Measurements from ENCODE around the gene NDFIP2. TPM values are rescaled to one million over a fixed set of nuclear protein-coding genes. Genes with fewer than 3 reads are reported as not detected.

The NDFIP2 gene
- total and polyA plus RNA-seq, 2 donors (not counting 3 experiments of a cell fraction or from before 2014, with no cell fraction given), result 7.9 to 18.5 TPM

DNA sequence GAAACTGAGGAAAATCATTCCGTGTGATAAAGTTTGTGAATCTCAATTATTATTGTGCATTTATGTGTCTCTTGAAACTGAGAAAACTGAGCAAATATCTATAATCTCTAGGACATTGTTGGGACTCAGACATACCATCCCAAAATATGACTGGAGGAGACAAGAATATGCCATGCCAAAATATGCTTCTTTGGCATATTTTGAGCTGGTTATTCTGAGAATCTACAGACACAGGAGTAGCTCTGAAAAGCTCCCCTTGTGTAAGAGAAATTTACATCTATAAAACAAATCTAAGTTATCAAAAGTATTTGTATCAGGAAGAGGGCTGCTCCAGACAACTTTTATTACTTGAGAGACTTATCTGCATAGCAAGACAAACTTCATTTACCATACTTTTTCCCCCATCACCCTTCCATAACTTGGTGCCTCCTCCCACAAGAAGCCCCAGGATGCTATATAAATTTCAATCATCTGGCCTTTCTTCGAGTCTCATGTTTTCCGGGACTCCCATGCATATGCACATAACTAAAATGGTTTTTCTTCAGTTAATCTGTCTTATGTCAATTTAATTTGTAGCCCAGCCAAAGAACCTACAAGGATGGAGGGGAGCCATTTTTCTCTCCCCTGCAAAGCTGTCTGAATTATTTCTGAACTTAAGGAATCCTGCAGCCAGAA lies 28.6 kb upstream of the NDFIP2 start:
- Histone ChIP-seq H3K4me1 (ENCODE audit: control insufficient read depth, extremely low read depth, insufficient read depth, low read length) (peaks cover 14% of the 10 kb centered on the region), H3K4me3 (replicated peaks in 1 of 3; ENCODE audit: insufficient read depth in 1 of 3, low read depth in 1 of 3, low read length in 3 of 3) (no peak overlapping the region), H3K9me3 (replicated peaks; ENCODE audit: control insufficient read depth, insufficient read depth, low read length) (no peaks in the 10 kb centered on the region), H3K79me2 (ENCODE audit: control insufficient read depth, insufficient read depth, low read length) (no peaks in the 10 kb centered on the region), H3K36me3 (ENCODE audit: control insufficient read depth in 2 of 2, extremely low read depth in 1 of 2, insufficient read depth in 2 of 2, low read length in 2 of 2) (no peaks in the 10 kb centered on the region), H3K9me1 (replicated peaks; ENCODE audit: control insufficient read depth, extremely low read depth, insufficient read depth, low read length) (no peaks in the 10 kb centered on the region), H3K4me2 (ENCODE audit: insufficient read depth, low read length) (no peak overlapping the region), H3K9ac (replicated peaks; ENCODE audit: extremely low read depth, insufficient read depth, low read length) (no peak overlapping the region), H3K27me3 (ENCODE audit: control insufficient read depth in 2 of 2, insufficient read depth in 2 of 2, low read length in 2 of 2) (no peaks in the 10 kb centered on the region), H3K27ac (ENCODE audit: insufficient read depth, low read depth, low read length) (no peak overlapping the region), H2AFZ (ENCODE audit: low read depth, low read length) (no peak overlapping the region), H4K20me1 (replicated peaks; ENCODE audit: control insufficient read depth, extremely low read depth, insufficient read depth, low read length) (no peaks in the 10 kb centered on the region)
- dilution Hi-C loops (cut with MboI; ENCODE audit: extremely low pct_ligation_motif_present, low sequenced_read_pairs), result no loop called here
- POLR2A ChIA-PET, result no interaction called here
- CTCF ChIA-PET, result interaction anchor here (1.3 to 1.8 kb wide), 3 partner anchors 28 to 89 kb away, joined by 4 to 15 read pairs (median 6); no protein-coding TSS in a partner anchor
- no TSS peak for BruUV-seq (replicated peaks)
- no peak for DNase-seq (ENCODE audit: low read depth, low spot score)
- TF ChIP-seq, protein P1, sequence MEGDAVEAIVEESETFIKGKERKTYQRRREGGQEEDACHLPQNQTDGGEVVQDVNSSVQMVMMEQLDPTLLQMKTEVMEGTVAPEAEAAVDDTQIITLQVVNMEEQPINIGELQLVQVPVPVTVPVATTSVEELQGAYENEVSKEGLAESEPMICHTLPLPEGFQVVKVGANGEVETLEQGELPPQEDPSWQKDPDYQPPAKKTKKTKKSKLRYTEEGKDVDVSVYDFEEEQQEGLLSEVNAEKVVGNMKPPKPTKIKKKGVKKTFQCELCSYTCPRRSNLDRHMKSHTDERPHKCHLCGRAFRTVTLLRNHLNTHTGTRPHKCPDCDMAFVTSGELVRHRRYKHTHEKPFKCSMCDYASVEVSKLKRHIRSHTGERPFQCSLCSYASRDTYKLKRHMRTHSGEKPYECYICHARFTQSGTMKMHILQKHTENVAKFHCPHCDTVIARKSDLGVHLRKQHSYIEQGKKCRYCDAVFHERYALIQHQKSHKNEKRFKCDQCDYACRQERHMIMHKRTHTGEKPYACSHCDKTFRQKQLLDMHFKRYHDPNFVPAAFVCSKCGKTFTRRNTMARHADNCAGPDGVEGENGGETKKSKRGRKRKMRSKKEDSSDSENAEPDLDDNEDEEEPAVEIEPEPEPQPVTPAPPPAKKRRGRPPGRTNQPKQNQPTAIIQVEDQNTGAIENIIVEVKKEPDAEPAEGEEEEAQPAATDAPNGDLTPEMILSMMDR (IDR thresholded peaks at IDR 0.05; ENCODE audit: extremely low read depth in 1 of 2, insufficient read depth in 1 of 2, low read depth in 1 of 2, low read length in 2 of 2), result no peak
- TF ChIP-seq MYC (IDR thresholded peaks at IDR 0.05; ENCODE audit: low read depth, low read length) (no peak), FOS (IDR thresholded peaks at IDR 0.05; ENCODE audit: borderline replicate concordance, insufficient read depth, low read length) (no peak), JUN (IDR thresholded peaks at IDR 0.05; ENCODE audit: borderline replicate concordance, insufficient read depth, insufficient read length, low read depth) (no peak), EZH2 (IDR thresholded peaks at IDR 0.05; ENCODE audit: borderline replicate concordance, low read depth, low read length, severe bottlenecking) (no peak), POLR2AphosphoS5 (IDR thresholded peaks at IDR 0.05; ENCODE audit: insufficient read depth, low read depth, low read length) (no peak), POLR2A (IDR thresholded peaks at IDR 0.05; ENCODE audit: low read depth, low read length) (no peak), GATA2 (IDR thresholded peaks at IDR 0.05; ENCODE audit: insufficient read depth, insufficient read length, low read depth, low read length) (no peak)
- TF ChIP-seq, protein P2, sequence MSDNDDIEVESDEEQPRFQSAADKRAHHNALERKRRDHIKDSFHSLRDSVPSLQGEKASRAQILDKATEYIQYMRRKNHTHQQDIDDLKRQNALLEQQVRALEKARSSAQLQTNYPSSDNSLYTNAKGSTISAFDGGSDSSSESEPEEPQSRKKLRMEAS (IDR thresholded peaks at IDR 0.05; ENCODE audit: insufficient read depth, insufficient read length), result no peak
- intact Hi-C loops (cut with micrococcal nuclease), result no loop called here
- FAIRE-seq, result no peak

Measured in endothelial cell of umbilical vein (primary cell).